ENCODE results near the gene ATG101.
A peak's percentile ranks its signal among the peaks of the same experiment; 100 is the strongest.

Gene ATG101

DNA sequence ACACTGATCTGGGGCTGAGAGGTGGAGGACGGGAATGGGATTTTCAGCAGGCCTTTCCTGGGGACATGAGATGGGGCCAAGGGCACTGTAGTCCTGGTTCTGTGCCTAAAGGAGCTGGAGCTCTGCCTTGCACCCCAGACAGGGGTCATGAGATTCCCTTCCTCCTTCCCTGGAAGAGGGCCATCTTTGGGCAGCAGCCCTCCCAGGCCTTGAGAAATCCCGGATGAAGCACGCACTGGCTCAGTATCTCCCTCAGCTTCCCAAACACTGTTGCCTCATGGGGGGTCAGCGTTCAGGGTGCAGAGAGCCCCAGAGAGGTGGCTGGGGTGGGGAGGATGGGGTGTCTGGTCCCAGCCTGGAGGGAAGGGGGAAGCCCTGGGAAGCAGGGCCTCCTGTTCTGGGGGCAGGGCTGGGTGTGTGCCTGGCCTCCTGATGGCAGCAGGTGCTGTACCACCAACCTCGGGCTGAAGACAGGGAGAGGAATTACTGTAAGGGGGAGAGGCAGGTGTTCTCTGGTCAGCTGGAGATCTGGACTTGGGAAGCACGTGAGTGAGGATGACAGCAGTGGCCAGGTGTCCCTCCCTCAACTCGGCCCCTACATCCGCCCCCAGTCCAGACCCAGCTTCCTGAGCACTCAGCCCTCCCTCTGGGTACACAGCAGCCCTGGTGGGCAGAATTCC lies 26.9 kb upstream of the ATG101 start:
- no peak for DNase-seq

DNA sequence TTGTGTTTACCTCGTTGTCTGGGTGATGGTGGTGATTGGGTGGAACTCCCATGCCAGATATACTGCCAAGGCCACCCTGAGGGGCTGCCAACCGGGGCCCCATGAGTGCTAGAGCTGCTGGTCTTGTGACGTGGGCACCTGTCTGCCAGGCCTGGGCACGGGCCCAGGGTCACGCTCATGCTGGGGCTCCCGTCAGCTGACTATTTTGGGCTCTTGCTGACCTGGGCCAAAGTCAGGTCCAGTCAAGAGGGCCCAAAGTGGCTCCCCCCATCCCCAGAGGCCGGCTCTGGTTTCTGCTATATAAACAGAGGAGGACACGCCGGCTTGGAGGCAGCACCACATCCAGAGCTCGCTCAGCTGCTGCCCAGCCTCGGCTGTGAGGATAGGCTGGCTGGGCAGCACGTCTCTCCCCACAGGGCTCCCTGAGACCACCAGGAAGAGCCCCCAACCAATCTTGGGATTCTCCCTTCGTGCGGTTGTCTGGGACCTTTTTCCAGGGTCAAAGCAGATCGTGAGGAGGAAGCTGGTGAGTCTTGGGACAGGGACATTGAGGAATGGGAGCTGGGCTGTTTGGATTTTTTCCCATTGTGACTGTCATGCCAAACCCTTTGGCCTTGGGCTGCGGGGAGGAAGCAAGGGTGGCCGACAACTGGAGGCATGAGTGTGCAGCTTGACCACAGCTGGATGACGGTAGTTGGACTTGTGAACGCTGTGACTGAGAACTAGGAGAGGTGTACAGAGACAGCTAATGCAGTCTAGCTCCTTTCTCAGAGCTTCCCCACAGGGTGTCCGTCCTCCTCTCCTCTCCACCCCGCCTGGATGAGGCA lies 26.2 kb upstream of the ATG101 start:
- DNase-seq, result no peak

DNA sequence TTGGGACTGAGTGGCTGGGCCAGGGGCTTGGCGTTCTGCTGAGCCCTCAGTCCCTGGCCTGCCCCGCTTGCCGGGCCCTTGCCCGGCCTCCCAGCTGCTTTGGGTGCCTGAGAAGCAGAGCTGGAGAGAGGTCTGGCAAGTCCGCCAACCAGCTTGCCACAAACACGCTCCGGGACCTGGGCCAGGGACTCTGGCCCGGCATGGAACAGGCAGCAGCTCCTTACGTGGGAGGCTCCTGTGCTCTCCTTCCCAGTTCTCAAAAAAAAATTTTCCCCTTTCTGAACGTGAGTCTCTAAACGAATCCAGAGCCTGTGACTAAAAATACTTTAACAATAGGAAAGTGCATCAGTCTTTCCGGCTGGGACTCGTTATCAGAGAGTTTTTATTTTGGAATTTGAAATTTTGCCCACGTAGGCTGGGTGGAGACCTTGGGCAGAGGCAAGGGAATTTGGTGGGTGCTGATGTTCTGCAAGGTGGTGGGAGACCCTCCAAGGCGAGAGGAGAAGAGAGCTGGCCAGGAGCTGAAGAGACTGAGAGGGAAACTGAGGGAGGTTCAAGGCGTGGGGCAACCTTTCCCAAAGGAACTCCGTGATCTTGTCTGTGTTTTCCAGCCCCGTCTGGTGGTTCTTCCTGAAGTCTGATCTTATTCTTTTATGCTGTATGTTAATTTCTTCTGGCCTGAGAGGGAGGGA lies 25.3 kb upstream of the ATG101 start:
- DNase-seq, result no peak

DNA sequence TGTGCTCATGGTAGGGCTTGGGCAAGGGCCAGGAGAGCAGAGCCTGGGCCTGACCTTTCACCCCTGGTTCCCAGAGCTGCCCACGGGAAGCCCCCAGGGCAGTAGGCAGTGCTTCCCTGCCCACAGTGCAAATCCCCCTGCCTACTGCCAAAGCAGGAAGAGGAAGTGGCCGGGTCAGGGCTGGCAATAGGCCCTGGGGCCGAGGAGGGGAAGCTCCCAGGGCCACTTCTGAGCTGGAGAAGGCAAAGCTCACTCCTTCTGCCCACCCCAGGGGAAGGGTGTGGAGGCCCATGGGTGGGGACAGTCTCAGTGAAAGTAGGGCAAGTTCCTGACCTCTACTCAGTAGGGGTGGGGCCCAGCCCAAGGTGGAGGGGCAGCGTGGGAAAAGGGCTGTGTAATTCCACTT lies 24.0 kb upstream of the ATG101 start:
- DNase-seq, result no peak

DNA sequence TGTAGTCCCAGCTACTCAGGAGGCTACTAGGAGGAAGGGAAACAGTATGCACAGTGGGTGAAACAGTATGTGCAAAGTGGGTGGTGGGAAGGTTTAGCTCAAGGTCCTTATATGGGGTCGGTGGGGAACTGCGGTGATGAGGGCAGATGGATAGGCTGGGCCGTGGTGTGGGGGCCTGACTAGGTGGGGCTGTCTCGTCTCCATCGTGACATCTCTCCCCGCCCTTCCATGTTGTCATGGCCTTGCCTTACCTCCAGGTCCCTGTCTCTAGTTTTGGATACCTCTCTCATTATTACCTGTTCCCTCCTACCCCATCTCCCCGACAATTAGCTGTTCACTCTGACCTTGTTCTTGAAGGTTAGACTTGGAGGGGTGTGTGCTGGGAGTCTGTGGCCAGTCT lies 22.9 kb upstream of the ATG101 start:
- no peak for DNase-seq

DNA sequence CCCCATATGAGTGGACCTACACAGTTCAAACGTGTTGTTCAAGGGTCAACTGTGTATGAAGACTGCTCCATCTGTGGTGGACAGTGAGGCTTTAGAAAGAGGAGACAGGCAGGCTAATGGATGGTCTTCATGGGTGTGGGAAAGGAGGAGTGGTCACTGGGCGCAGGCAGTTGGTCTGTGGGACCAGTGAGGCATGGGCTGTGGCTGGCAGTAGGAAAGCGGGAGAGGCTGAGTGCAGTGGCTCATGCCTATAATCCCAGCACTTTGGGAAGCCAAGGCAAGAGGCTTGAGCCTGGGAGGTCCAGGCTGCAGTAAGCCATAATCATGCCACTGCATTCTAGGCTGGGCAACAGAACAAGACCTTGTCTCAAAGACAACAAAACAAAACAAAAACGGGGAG lies 20.5 kb upstream of the ATG101 start:
- DNase-seq, result no peak

DNA sequence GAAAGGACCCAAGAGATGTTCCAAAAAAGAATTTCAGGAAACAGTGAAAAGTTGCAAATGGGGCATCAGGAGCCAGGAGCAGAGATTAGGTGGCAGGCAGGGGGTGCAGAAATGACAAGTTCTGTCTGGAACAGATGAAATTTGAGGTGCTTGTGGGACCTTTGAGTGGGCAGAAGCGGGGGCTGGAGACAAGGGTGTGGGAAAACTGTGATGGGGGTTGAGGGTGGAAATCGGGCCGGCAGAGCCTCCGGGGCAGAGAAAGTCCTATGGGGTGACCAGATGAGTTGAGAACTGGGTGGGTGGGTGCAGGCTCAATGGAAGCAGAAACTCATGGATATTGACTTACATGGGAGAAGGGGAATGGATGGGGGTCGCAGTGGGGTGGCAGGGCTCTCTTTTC lies 20.1 kb upstream of the ATG101 start:
- DNase-seq, result no peak

DNA sequence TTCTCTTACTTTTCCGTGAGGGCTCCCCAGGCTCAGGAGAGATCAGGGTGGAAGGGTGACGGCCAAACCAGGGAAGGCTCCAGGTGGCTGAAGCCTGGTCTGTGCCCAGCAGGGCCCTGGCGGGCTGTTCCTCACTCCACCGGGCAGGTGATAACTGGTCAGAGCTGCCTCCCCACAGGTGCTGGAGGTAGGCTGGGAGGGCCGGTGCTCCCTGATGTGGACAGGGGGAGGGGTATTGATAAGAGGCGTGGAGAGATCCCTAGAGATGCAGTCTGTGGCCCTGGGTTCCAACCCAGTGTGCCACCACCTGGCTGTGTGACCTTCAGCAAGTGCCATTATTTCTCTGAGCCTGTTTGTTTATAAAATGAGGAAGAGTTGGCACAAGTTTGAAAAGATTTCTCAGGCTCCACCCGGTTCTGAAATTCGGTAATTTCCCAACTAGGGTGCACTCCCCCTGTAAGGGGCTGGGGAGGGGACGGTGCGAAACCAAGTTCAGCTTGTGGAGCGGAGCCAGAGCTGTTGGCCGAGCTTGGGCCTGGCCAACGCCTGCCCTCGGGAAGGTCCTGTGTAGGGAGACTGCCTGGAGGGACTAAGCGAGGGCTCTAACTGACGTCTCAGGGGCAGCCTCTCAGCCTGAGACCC lies 19.5 kb upstream of the ATG101 start:
- no peak for DNase-seq

DNA sequence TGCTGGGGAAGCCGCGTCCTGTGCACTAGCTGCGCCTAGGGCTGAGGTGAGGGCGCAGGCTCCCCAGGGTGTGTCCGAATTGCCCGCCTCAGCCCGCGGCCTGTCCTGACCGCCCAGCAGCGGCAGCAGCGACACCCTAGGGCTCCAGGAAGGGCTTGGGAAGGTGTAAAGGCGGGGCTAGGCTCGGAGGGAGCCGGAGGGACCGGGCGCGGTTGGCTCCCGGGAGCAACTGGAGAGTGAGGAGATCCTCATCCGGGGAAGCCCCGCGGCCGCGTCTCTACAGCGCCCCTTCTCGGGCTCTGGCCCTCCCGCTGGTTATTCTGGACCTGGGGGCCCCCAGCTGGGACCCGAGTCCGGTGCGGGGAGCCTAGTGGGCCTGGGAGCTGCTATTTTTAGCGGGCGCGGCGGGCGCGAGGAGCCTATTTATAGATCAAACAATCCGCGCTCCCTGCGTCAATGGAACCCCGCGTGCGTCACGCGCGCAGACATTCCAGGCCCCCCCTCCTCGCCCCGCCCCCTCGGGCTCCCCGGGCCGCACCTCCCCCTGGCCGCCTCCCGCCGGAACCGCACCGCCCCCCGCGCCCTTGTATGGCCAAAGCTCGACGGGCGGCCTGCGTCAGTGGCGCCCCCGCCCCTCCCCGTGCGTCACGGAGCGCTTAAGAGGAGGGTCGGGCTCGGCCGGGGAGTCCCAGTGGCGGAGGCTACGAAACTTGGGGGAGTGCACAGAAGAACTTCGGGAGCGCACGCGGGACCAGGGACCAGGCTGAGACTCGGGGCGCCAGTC lies 18.8 kb upstream of the ATG101 start, which contains the start of gene NR4A1:
TSS of gene NR4A1 (plus strand) at position 685 of the 784 bp plus-strand sequence. CDS start 2,887 bp downstream, outside the sequence.
- DNase-seq, result peak; percentile 85

DNA sequence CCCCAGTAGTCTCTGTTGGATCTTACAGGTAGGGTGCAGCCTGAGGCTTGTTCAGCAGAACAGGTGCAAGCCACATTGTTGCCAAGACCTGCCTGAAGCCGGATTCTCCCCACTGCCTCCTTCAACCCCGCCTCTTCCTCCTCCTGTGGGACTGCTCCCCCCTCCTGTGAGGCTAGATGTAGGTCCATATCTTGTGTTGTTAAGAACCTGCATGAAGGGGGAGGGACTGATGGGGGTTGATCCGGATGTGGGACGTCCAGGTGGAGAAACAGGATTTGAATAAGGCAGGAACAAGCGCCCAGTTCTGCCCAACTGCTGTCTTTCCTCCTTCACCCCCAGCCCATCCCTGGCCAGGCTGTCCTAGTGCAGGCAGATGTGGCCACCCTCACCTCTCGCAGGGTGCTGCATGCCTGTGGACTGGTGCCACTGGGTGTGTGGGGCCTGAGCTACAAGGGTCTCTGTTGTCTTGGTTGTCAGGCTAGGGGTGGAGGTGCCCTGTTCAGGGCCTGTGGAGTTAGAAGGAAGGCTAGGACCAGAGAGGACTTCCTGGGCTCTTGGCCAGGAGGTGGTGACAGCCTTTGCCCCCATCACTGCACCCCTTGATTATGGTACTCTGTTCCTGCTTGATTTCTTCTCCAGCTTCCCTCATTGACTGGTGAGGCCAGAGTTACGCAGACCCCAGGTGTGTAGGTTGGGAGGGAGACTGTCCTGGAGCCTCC lies 17.2 kb upstream of the ATG101 start:
- DNase-seq, result no peak

DNA sequence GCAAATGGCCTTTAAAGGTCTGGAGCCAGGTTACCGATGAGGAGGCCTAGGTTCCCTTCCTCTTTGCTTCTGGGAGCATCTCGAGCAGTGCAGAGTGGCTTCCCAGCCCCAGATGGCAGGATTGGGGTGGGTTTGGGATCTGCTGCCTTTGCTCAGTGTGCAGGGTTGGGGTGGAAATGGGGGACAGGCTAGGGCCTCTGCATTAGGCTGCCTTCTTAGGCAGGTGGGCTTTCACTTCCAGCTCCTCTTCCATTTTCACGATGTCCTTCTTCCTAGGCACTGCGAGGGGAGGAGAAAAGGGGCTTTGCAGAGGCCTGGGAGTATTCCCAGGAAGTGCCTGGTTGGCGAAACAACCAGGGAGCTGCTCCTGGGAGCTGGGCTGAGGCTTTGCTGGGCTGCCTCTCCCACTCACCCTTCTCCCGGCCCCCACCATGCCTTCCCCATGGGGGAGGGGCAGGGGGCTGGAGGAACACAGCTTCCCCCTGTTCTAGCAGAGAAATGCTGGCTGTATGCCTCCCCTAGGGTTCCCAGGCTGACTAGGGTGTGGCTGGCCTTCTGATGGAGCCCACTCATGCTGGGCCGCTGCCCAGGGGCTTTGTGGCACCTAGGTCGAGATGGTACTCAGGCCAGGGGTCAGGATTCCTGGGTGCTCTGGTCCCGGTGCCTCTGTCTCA lies 16.1 kb upstream of the ATG101 start:
- no peak for DNase-seq

DNA sequence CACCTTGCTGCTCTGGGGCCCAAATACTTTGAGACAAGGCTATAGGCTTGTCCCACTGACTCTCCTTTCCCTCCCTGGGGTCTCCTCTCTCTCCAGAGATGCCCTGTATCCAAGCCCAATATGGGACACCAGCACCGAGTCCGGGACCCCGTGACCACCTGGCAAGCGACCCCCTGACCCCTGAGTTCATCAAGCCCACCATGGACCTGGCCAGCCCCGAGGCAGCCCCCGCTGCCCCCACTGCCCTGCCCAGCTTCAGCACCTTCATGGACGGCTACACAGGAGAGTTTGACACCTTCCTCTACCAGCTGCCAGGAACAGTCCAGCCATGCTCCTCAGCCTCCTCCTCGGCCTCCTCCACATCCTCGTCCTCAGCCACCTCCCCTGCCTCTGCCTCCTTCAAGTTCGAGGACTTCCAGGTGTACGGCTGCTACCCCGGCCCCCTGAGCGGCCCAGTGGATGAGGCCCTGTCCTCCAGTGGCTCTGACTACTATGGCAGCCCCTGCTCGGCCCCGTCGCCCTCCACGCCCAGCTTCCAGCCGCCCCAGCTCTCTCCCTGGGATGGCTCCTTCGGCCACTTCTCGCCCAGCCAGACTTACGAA lies 15.4 kb upstream of the ATG101 start:
- DNase-seq, result no peak

DNA sequence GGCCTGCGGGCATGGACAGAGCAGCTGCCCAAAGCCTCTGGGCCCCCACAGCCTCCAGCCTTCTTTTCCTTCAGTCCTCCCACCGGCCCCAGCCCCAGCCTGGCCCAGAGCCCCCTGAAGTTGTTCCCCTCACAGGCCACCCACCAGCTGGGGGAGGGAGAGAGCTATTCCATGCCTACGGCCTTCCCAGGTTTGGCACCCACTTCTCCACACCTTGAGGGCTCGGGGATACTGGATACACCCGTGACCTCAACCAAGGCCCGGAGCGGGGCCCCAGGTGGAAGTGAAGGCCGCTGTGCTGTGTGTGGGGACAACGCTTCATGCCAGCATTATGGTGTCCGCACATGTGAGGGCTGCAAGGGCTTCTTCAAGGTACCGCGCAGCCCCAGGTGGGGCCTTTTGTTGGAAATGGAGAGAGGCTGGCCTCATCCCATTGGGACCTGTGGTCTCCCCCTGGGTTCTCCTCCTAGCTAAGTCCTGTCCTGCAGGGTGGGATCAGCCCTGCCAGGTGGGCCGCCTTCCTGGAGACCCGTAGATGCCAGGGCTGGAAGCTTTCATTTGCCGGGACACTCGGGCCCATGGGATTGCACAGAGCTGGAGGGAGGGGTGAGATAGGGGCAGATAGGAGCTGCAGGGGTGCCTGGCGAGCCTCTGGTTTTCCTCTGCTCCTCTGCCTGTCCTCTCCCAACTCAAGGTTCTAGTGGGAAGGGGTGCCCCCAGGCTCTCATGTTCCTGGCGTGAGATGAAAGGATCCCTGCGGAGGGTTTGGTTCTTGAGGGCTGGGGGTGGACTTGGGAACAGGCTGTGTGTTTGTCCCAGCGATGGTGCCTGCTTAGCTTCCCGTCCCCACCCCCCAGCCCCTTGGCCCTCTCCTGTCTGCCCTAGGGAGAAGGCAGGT lies 14.7 kb upstream of the ATG101 start:
- no peak for DNase-seq

DNA sequence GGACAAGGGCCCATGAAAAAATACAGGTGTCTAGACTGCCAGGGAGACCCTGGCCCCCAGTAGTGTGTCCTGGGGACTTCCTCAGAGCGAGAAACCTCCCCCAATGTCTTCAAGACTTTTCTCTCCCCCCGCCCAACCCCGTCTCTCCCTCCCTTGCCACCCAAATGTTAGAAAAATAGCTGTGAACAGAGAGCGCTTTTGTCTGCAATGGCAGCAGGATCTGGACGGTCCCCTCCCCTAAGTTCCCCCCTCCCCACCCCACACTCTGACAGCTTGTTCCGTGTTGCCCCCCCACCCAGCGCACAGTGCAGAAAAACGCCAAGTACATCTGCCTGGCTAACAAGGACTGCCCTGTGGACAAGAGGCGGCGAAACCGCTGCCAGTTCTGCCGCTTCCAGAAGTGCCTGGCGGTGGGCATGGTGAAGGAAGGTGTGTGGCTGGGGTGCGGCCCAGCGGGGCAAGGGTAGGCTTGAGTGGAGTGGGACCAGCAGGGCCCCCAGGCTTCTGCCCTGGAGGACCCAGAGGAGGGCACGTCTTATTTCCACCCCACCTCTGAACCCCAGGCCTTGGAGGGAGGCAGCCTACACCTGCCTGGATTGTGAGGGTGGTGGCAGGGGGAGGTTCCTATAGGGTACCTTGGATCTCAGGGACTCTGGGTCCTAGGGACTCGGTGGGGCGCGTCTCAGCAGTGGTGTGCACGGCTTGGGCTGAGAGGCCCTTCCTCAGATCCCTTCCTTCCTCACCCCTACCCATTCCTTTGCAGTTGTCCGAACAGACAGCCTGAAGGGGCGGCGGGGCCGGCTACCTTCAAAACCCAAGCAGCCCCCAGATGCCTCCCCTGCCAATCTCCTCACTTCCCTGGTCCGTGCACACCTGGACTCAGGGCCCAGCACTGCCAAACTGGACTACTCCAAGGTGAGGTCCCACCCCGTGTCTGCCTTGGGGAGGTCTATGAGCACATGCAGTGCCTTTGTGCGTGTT lies 13.8 kb upstream of the ATG101 start:
- no peak for DNase-seq

DNA sequence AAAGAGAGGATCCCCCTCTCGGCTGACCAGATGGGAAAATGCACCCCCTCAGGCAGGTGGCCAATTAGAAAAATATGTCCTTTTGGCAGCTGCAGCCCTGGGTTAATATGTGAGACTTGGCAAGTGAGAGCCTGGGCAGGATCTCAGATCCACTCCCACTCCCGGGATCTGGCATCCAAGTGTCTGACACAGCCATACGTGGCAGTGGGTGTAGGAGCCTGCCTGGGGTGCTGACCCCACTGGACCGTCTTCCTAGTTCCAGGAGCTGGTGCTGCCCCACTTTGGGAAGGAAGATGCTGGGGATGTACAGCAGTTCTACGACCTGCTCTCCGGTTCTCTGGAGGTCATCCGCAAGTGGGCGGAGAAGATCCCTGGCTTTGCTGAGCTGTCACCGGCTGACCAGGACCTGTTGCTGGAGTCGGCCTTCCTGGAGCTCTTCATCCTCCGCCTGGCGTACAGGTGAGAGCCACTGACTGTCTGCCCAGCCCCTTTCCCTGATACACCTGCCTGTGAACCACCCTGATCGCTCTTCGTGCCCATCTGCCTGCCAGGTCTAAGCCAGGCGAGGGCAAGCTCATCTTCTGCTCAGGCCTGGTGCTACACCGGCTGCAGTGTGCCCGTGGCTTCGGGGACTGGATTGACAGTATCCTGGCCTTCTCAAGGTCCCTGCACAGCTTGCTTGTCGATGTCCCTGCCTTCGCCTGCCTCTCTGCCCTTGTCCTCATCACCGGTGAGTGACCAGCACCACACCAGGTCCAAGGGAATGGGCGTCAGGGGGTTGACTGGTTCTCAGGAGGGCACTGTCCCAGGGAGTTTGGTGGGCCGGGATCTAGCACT lies 12.8 kb upstream of the ATG101 start:
- no peak for DNase-seq

DNA sequence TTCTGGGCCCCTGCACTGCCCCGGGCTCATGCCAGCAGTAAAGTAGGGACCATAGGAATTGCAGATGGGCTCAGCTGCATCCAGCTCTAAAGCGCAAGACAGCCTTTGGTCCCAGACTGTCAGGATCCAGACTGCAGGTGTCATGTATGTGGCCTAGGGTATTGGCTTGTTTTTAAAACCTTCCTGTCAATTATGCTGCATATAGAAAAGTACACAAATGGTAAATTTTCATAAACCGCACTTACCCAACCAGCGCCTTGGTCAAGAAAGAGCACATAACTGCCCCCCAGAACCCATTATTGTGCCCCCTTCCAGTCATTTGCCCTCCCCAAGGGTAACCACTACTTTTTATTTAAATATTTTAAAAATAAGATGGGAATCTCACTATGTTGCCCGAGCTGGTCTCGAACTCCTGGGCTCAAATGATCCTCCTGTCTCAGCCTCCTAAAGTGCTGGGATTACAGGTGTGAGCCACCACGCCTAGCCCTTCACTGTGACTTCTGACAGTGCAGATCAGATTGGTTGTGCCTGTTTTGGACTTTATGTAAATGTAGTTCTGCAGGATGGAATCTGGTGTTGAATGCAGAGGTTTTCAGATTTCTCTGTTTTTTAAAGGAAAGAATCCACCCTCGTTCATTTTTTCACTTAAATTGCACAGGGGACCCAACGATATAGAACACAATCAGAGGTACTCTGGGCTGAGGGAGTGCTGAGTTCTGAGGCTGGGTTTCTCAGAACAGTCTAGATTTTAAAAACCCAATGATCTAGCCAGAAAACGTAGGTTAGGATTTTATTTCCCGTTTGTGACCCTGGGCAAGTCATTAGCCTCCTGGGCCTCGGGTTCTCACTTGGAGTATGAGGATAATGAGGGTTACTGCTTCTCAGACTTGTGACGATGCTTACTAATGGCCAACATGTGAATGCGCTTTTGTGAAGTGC lies 11.9 kb upstream of the ATG101 start:
- no peak for DNase-seq
